HepG2 (cell line): ENCODE measurements around the gene HID1.

Experiments used
- CREB1 ChIP-seq, 2 experiments: fragments of 450-650 bp in 1 of 2; IDR thresholded peaks; 2 replicates each; pipeline ENCODE4 v1.6.1; 2016 to 2017; ENCODE audit warnings: control low read depth in 1 of 2, mild to moderate bottlenecking in 1 of 2, missing compliant biosample characterization in 1 of 2, missing genetic modification characterization in 1 of 2
- EZH2 ChIP-seq: conservative IDR thresholded peaks from 2 replicates; pipeline ENCODE4 v1.6.1; 2012; ENCODE audit warnings: mild to moderate bottlenecking, low read depth, low read length, moderate library complexity
- FOXM1 ChIP-seq: sonication (generic); formaldehyde crosslinking; IDR thresholded peaks from 2 replicates; pipeline ENCODE4 v1.5.0; 2020; ENCODE audit warnings: missing genetic modification reagents
- TF ChIP-seq, protein P1 (sequence below): sonication (generic); formaldehyde crosslinking; IDR thresholded peaks from 2 replicates; pipeline ENCODE4 v1.5.0; 2020; ENCODE audit warnings: mild to moderate bottlenecking, missing genetic modification reagents, moderate library complexity
- TF ChIP-seq, protein P2 (sequence below): sonication (generic); formaldehyde crosslinking; IDR thresholded peaks from 2 replicates; pipeline ENCODE4 v1.4.0; 2020; ENCODE audit warnings: missing genetic modification reagents
- TF ChIP-seq, protein P3 (sequence below): sonication (generic); formaldehyde crosslinking; IDR thresholded peaks from 2 replicates; pipeline ENCODE4 v1.4.0; 2020; ENCODE audit warnings: missing genetic modification reagents, borderline replicate concordance

DNA sequence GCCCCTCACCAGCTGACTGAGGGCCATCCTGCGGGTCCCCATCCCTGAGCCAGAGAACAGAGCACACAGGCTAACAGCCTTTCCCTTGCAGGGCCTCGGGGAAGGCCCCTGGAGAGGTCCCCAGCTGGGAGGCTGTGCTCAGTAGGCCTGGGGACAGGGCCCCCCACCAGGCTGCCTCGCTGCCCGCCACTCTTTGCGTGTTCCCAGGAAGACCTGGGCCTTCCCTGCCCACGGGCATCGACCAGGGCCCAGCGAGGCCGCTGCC, 785 bp downstream of the HID1 start:
- TF ChIP-seq EZH2: no peak
- TF ChIP-seq, protein P1, sequence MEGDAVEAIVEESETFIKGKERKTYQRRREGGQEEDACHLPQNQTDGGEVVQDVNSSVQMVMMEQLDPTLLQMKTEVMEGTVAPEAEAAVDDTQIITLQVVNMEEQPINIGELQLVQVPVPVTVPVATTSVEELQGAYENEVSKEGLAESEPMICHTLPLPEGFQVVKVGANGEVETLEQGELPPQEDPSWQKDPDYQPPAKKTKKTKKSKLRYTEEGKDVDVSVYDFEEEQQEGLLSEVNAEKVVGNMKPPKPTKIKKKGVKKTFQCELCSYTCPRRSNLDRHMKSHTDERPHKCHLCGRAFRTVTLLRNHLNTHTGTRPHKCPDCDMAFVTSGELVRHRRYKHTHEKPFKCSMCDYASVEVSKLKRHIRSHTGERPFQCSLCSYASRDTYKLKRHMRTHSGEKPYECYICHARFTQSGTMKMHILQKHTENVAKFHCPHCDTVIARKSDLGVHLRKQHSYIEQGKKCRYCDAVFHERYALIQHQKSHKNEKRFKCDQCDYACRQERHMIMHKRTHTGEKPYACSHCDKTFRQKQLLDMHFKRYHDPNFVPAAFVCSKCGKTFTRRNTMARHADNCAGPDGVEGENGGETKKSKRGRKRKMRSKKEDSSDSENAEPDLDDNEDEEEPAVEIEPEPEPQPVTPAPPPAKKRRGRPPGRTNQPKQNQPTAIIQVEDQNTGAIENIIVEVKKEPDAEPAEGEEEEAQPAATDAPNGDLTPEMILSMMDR (CRISPR knock-in tag): no peak
- TF ChIP-seq CREB1 (IDR thresholded peaks at IDR 0.05): no peak
- TF ChIP-seq CREB1 (CRISPR knock-in tag; IDR thresholded peaks at IDR 0.05): no peak
- TF ChIP-seq, protein P2, sequence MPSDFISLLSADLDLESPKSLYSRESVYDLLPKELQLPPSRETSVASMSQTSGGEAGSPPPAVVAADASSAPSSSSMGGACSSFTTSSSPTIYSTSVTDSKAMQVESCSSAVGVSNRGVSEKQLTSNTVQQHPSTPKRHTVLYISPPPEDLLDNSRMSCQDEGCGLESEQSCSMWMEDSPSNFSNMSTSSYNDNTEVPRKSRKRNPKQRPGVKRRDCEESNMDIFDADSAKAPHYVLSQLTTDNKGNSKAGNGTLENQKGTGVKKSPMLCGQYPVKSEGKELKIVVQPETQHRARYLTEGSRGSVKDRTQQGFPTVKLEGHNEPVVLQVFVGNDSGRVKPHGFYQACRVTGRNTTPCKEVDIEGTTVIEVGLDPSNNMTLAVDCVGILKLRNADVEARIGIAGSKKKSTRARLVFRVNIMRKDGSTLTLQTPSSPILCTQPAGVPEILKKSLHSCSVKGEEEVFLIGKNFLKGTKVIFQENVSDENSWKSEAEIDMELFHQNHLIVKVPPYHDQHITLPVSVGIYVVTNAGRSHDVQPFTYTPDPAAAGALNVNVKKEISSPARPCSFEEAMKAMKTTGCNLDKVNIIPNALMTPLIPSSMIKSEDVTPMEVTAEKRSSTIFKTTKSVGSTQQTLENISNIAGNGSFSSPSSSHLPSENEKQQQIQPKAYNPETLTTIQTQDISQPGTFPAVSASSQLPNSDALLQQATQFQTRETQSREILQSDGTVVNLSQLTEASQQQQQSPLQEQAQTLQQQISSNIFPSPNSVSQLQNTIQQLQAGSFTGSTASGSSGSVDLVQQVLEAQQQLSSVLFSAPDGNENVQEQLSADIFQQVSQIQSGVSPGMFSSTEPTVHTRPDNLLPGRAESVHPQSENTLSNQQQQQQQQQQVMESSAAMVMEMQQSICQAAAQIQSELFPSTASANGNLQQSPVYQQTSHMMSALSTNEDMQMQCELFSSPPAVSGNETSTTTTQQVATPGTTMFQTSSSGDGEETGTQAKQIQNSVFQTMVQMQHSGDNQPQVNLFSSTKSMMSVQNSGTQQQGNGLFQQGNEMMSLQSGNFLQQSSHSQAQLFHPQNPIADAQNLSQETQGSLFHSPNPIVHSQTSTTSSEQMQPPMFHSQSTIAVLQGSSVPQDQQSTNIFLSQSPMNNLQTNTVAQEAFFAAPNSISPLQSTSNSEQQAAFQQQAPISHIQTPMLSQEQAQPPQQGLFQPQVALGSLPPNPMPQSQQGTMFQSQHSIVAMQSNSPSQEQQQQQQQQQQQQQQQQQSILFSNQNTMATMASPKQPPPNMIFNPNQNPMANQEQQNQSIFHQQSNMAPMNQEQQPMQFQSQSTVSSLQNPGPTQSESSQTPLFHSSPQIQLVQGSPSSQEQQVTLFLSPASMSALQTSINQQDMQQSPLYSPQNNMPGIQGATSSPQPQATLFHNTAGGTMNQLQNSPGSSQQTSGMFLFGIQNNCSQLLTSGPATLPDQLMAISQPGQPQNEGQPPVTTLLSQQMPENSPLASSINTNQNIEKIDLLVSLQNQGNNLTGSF: no peak
- TF ChIP-seq, protein P3, sequence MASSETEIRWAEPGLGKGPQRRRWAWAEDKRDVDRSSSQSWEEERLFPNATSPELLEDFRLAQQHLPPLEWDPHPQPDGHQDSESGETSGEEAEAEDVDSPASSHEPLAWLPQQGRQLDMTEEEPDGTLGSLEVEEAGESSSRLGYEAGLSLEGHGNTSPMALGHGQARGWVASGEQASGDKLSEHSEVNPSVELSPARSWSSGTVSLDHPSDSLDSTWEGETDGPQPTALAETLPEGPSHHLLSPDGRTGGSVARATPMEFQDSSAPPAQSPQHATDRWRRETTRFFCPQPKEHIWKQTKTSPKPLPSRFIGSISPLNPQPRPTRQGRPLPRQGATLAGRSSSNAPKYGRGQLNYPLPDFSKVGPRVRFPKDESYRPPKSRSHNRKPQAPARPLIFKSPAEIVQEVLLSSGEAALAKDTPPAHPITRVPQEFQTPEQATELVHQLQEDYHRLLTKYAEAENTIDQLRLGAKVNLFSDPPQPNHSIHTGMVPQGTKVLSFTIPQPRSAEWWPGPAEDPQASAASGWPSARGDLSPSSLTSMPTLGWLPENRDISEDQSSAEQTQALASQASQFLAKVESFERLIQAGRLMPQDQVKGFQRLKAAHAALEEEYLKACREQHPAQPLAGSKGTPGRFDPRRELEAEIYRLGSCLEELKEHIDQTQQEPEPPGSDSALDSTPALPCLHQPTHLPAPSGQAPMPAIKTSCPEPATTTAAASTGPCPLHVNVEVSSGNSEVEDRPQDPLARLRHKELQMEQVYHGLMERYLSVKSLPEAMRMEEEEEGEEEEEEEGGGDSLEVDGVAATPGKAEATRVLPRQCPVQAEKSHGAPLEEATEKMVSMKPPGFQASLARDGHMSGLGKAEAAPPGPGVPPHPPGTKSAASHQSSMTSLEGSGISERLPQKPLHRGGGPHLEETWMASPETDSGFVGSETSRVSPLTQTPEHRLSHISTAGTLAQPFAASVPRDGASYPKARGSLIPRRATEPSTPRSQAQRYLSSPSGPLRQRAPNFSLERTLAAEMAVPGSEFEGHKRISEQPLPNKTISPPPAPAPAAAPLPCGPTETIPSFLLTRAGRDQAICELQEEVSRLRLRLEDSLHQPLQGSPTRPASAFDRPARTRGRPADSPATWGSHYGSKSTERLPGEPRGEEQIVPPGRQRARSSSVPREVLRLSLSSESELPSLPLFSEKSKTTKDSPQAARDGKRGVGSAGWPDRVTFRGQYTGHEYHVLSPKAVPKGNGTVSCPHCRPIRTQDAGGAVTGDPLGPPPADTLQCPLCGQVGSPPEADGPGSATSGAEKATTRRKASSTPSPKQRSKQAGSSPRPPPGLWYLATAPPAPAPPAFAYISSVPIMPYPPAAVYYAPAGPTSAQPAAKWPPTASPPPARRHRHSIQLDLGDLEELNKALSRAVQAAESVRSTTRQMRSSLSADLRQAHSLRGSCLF: no peak
- TF ChIP-seq FOXM1 (CRISPR knock-in tag): no peak
